ENCODE measurements around the gene PXYLP1.

Gene PXYLP1

GRCh38 chr3:141253326-141253725 lies 21.7 kb downstream of the PXYLP1 start:
- no peak for DNase-seq

GRCh38 chr3:141253811-141254210 lies 22.2 kb downstream of the PXYLP1 start:
- DNase-seq = no peak

- DNase-seq = no peak
Measured at GRCh38 chr3:141255137-141255845, 23.7 kb downstream of the PXYLP1 start.

GRCh38 chr3:141255846-141256261 lies 24.2 kb downstream of the PXYLP1 start:
- peak; percentile 72 for DNase-seq

GRCh38 chr3:141256820-141257219 lies 25.2 kb downstream of the PXYLP1 start:
- DNase-seq = no peak

- DNase-seq = no peak
Measured at GRCh38 chr3:141257961-141258360, 26.3 kb downstream of the PXYLP1 start.

- no peak for DNase-seq
Measured at GRCh38 chr3:141258973-141259372, 27.3 kb downstream of the PXYLP1 start.

- DNase-seq = no peak
Measured at GRCh38 chr3:141259821-141260629, 28.4 kb downstream of the PXYLP1 start.

GRCh38 chr3:141260630-141260927 lies 29.0 kb downstream of the PXYLP1 start:
- DNase-seq = no peak

- peak; percentile 31 for DNase-seq
Measured at GRCh38 chr3:141261472-141262307, 30.1 kb downstream of the PXYLP1 start.

- DNase-seq = no peak
Measured at GRCh38 chr3:141262308-141262705, 30.7 kb downstream of the PXYLP1 start.

GRCh38 chr3:141266186-141266585 lies 34.6 kb downstream of the PXYLP1 start:
- no peak for DNase-seq

- DNase-seq = no peak
Measured at GRCh38 chr3:141266797-141267555, 35.4 kb downstream of the PXYLP1 start.

GRCh38 chr3:141267629-141268028 lies 36.0 kb downstream of the PXYLP1 start:
- DNase-seq = no peak

- no peak for DNase-seq
Measured at GRCh38 chr3:141268306-141268705, 36.7 kb downstream of the PXYLP1 start.

- no peak for DNase-seq
Measured at GRCh38 chr3:141268791-141269190, 37.2 kb downstream of the PXYLP1 start.

GRCh38 chr3:141269961-141270360 lies 38.3 kb downstream of the PXYLP1 start:
- no peak for DNase-seq

- no peak for DNase-seq
Measured at GRCh38 chr3:141271279-141272030, 39.8 kb downstream of the PXYLP1 start.

GRCh38 chr3:141272906-141273662 lies 41.5 kb downstream of the PXYLP1 start:
- DNase-seq = no peak

GRCh38 chr3:141273700-141274410 lies 42.2 kb downstream of the PXYLP1 start:
- no peak for DNase-seq

Measured in DMS 273 treated with DMSO at 0.1 percent for 48 hours (cell line).